Astrocyte of the hippocampus (primary cell): ENCODE results near the gene C4orf17.

Experiments
- DNase-seq: peaks from one replicate; pipeline ENCODE4 v3.0.0; 2011; ENCODE audit warnings: low read depth, low spot score

C4orf17 gene

GRCh38 chr4:99536848-99537247, 26.0 kb downstream of the C4orf17 start:
- DNase-seq = no peak

- no peak for DNase-seq
Observed at GRCh38 chr4:99537674-99538073, 26.9 kb downstream of the C4orf17 start.

GRCh38 chr4:99540277-99540939, 29.6 kb downstream of the C4orf17 start:
- no peak for DNase-seq

GRCh38 chr4:99552872-99553271, 42.1 kb downstream of the C4orf17 start:
- no peak for DNase-seq

- DNase-seq = peak; percentile 99
Observed at GRCh38 chr4:99563310-99564186, 52.7 kb downstream of the C4orf17 start, which contains the start of gene TRMT10A. TSS of gene TRMT10A (minus strand) at chr4:99564039. CDS start at chr4:99559338, 4,701 bp downstream.

GRCh38 chr4:99564921-99565320, 54.1 kb downstream of the C4orf17 start:
- DNase-seq = no peak

GRCh38 chr4:99571883-99572282, 61.1 kb downstream of the C4orf17 start:
- DNase-seq = no peak

- DNase-seq = no peak
Observed at GRCh38 chr4:99572527-99573240, 61.9 kb downstream of the C4orf17 start.

GRCh38 chr4:99573735-99574368, 63.0 kb downstream of the C4orf17 start:
- DNase-seq = no peak

GRCh38 chr4:99574530-99575324, 63.9 kb downstream of the C4orf17 start, which contains the start of gene MTTP:
TSS of gene MTTP (plus strand) at chr4:99574824. CDS start at chr4:99574910, 86 bp downstream.
- DNase-seq = peak; percentile 26

GRCh38 chr4:99578714-99579113, 67.9 kb downstream of the C4orf17 start:
- no peak for DNase-seq

GRCh38 chr4:99585516-99585915, 74.7 kb downstream of the C4orf17 start:
- no peak for DNase-seq

GRCh38 chr4:99586322-99586721, 75.5 kb downstream of the C4orf17 start:
- DNase-seq = peak; percentile 7

- no peak for DNase-seq
Observed at GRCh38 chr4:99586797-99587196, 76.0 kb downstream of the C4orf17 start.

GRCh38 chr4:99587309-99587708, 76.5 kb downstream of the C4orf17 start:
- no peak for DNase-seq

GRCh38 chr4:99587803-99588202, 77.0 kb downstream of the C4orf17 start:
- DNase-seq = no peak

GRCh38 chr4:99591757-99592156, 80.9 kb downstream of the C4orf17 start:
- no peak for DNase-seq
